CD4-positive, alpha-beta T cell treated with Interleukin-2 at 100 ng/mL for 4 hours (primary cell): ENCODE data around the gene TMEM30B.
"Not testable (repeated sequence)": the region's sequence is repeated elsewhere in the genome, so short reads cannot be mapped to it uniquely, and the experiment has no call there.

Source experiments
- DNase-seq: peaks from one replicate; pipeline ENCODE4 v3.0.0-alpha.2; 2020; ENCODE audit warnings: low spot score

TMEM30B gene

GRCh38 chr14:61281186-61281947 lies at the start of gene TMEM30B:
TSS of gene TMEM30B (minus strand) at chr14:61281338. CDS start at chr14:61281147, 191 bp downstream.
- peak; percentile 52 for DNase-seq

- DNase-seq = no peak
These were observed 49.4 kb upstream of the TMEM30B start for GRCh38 chr14:61330511-61330910.

GRCh38 chr14:61329478-61330051 lies 48.4 kb upstream of the TMEM30B start:
- DNase-seq = no peak

GRCh38 chr14:61328626-61329262 lies 47.6 kb upstream of the TMEM30B start:
- DNase-seq = no peak

GRCh38 chr14:61326847-61327246 lies 45.7 kb upstream of the TMEM30B start:
- no peak for DNase-seq

GRCh38 chr14:61326146-61326545 lies 45.0 kb upstream of the TMEM30B start:
- no peak for DNase-seq

GRCh38 chr14:61325166-61325565 lies 44.0 kb upstream of the TMEM30B start:
- DNase-seq = no peak

GRCh38 chr14:61323970-61324369 lies 42.8 kb upstream of the TMEM30B start:
- no peak for DNase-seq

GRCh38 chr14:61322799-61323290 lies 41.7 kb upstream of the TMEM30B start:
- peak; percentile 55 for DNase-seq

GRCh38 chr14:61322011-61322798 lies 41.1 kb upstream of the TMEM30B start:
- no peak for DNase-seq

- DNase-seq = peak; percentile 84
These were observed 40.4 kb upstream of the TMEM30B start, which contains the start of gene PRKCH for GRCh38 chr14:61321385-61322010. TSS of gene PRKCH (plus strand) at chr14:61321579. CDS start at chr14:61322102, 523 bp downstream.

- no peak for DNase-seq
These were observed 39.8 kb upstream of the TMEM30B start for GRCh38 chr14:61320806-61321384.

GRCh38 chr14:61320170-61320569 lies 39.0 kb upstream of the TMEM30B start:
- not testable (repeated sequence) for DNase-seq

- DNase-seq = no peak
These were observed 38.6 kb upstream of the TMEM30B start for GRCh38 chr14:61319706-61320105.

GRCh38 chr14:61319086-61319485 lies 37.9 kb upstream of the TMEM30B start:
- no peak for DNase-seq

- no peak for DNase-seq
These were observed 34.2 kb upstream of the TMEM30B start for GRCh38 chr14:61315313-61315712.

- not testable (repeated sequence) for DNase-seq
These were observed 27.6 kb upstream of the TMEM30B start for GRCh38 chr14:61308701-61309100.

GRCh38 chr14:61308198-61308597 lies 27.1 kb upstream of the TMEM30B start:
- no peak for DNase-seq

- no peak for DNase-seq
These were observed 23.6 kb upstream of the TMEM30B start for GRCh38 chr14:61304688-61305087.

- no peak for DNase-seq
These were observed 19.6 kb upstream of the TMEM30B start for GRCh38 chr14:61300754-61301153.

- no peak for DNase-seq
These were observed 19.1 kb upstream of the TMEM30B start for GRCh38 chr14:61300209-61300608.
